NCI-H146 (cell line): ENCODE data around the gene MYL5.

Experiments used
- DNase-seq: peaks from one replicate; lab custom pipeline; 2025; lab: John Stamatoyannopoulos, UW

The MYL5 gene

GRCh38 chr4:707929-708630 is 33.7 kb downstream of the MYL5 start:
- no peak for DNase-seq

GRCh38 chr4:708631-708933 is 34.2 kb downstream of the MYL5 start:
- DNase-seq: no peak

- DNase-seq: no peak
Measured at GRCh38 chr4:709348-709747, 35.0 kb downstream of the MYL5 start.

- DNase-seq: no peak
Measured at GRCh38 chr4:710116-710515, 35.8 kb downstream of the MYL5 start.

- DNase-seq: no peak
Measured at GRCh38 chr4:710916-711315, 36.6 kb downstream of the MYL5 start.

GRCh38 chr4:712093-712492 is 37.8 kb downstream of the MYL5 start:
- no peak for DNase-seq

- DNase-seq: no peak
Measured at GRCh38 chr4:712916-713632, 38.7 kb downstream of the MYL5 start.

- DNase-seq: no peak
Measured at GRCh38 chr4:714087-714486, 39.7 kb downstream of the MYL5 start.

- DNase-seq: no peak
Measured at GRCh38 chr4:717601-718320, 43.4 kb downstream of the MYL5 start.

GRCh38 chr4:718460-718859 is 44.1 kb downstream of the MYL5 start:
- no peak for DNase-seq

GRCh38 chr4:720111-720860 is 45.9 kb downstream of the MYL5 start:
- no peak for DNase-seq

GRCh38 chr4:721261-722168 is 47.2 kb downstream of the MYL5 start:
- no peak for DNase-seq

GRCh38 chr4:722169-722725 is 47.9 kb downstream of the MYL5 start:
- DNase-seq: no peak

GRCh38 chr4:722851-723360 is 48.6 kb downstream of the MYL5 start:
- no peak for DNase-seq

GRCh38 chr4:723751-724530 is 49.6 kb downstream of the MYL5 start:
- no peak for DNase-seq

GRCh38 chr4:725391-726234 is 51.3 kb downstream of the MYL5 start:
- DNase-seq: no peak

- DNase-seq: no peak
Measured at GRCh38 chr4:726235-726787, 52.0 kb downstream of the MYL5 start.

GRCh38 chr4:726838-727237 is 52.5 kb downstream of the MYL5 start:
- DNase-seq: no peak

GRCh38 chr4:727576-727975 is 53.2 kb downstream of the MYL5 start:
- no peak for DNase-seq
